SK-N-SH (cell line): ENCODE results near the gene PCDHGA2. TPM values are rescaled to one million over a fixed set of nuclear protein-coding genes. Genes with fewer than 3 reads are reported as not detected.

Experiments used
- CTCF ChIA-PET: fragments of 300-600, 350-600 bp; formaldehyde crosslinking; extraction: SDS; loops from one replicate; lab custom pipeline; 2021; lab: Yijun Ruan, JAX
- POLR2A ChIA-PET: fragments of 350-600 bp; sonication (Branson Sonifier 250); formaldehyde crosslinking; extraction: SDS; loops from one replicate; lab custom pipeline; 2020; ENCODE audit warnings: antibody characterized with exemption, inconsistent platforms; lab: Yijun Ruan, JAX
- DNase-seq: peaks from one replicate; pipeline ENCODE4 v3.0.0; 2012
- H2AFZ ChIP-seq: fragments of 200-600 bp; sonication (generic); 2 replicates; pipeline ENCODE4 v1.8.1; 2016; ENCODE audit warnings: antibody characterized with exemption, mild to moderate bottlenecking, low read depth
- H3F3A ChIP-seq: fragments of 200-600 bp; sonication (generic); replicated peaks from 2 replicates; pipeline ENCODE3; 2016; ENCODE audit warnings: antibody characterized with exemption, mild to moderate bottlenecking; ENCODE audit not compliant: insufficient read depth
- H3K27ac ChIP-seq, 2 experiments: fragments of 200-500 bp in 1 of 2; fragments of 200-600 bp in 1 of 2; sonication (Bioruptor generic) in 1 of 2; sonication (generic), shearing (Covaris generic) in 1 of 2; 2 replicates each; pipeline versions ENCODE4 v1.5.1 to v1.6.1; 2014 to 2016; ENCODE audit warnings: low read depth in 2 of 2, inconsistent platforms in 1 of 2, low read length in 1 of 2, mild to moderate bottlenecking in 1 of 2, mixed read lengths in 1 of 2
- H3K27me3 ChIP-seq: fragments of 200-600 bp; sonication (generic), shearing (Covaris generic); 2 replicates; pipeline ENCODE4 v1.6.1; 2016; ENCODE audit warnings: mixed run types; ENCODE audit not compliant: insufficient read depth
- H3K36me3 ChIP-seq, 2 experiments: fragments of 200-500 bp in 1 of 2; fragments of 200-600 bp in 1 of 2; sonication (Bioruptor generic) in 1 of 2; sonication (generic) in 1 of 2; replicated peaks in 1 of 2; 2 replicates each; pipeline versions ENCODE3 to v1.5.1; 2014 to 2016; ENCODE audit warnings: low read length in 1 of 2, mild to moderate bottlenecking in 1 of 2; ENCODE audit not compliant: insufficient read depth in 2 of 2, control insufficient read depth in 1 of 2
- H3K4me1 ChIP-seq, 2 experiments: fragments of 200-500 bp in 1 of 2; fragments of 200-600 bp in 1 of 2; sonication (Bioruptor generic) in 1 of 2; sonication (generic), shearing (Covaris generic) in 1 of 2; 2 replicates each; pipeline versions ENCODE4 v1.5.1 to v1.6.1; 2014 to 2016; ENCODE audit warnings: low read depth in 1 of 2, low read length in 1 of 2, mixed run types in 1 of 2; ENCODE audit not compliant: insufficient read depth in 2 of 2, control insufficient read depth in 1 of 2
- H3K4me2 ChIP-seq: fragments of 200-600 bp; sonication (generic), shearing (Covaris generic); 2 replicates; pipeline ENCODE4 v1.6.1; 2017; ENCODE audit warnings: mixed run types
- H3K4me3 ChIP-seq, 2 experiments: fragments of 200-500 bp in 1 of 2; fragments of 200-600 bp in 1 of 2; sonication (Bioruptor generic) in 1 of 2; sonication (generic), shearing (Covaris generic) in 1 of 2; 2 replicates each; pipeline versions ENCODE4 v1.5.1 to v1.8.1; 2014 to 2016; ENCODE audit warnings: low read depth in 2 of 2, inconsistent platforms in 1 of 2, low read length in 1 of 2, mild to moderate bottlenecking in 1 of 2, mixed read lengths in 1 of 2, moderate library complexity in 1 of 2
- H3K79me2 ChIP-seq: fragments of 200-600 bp; sonication (generic); 2 replicates; pipeline ENCODE4 v1.8.1; 2017; ENCODE audit warnings: mild to moderate bottlenecking; ENCODE audit not compliant: insufficient read depth
- H3K9ac ChIP-seq: fragments of 200-600 bp; sonication (generic); 2 replicates; pipeline ENCODE4 v1.6.1; 2017; ENCODE audit warnings: mixed run types
- H3K9me2 ChIP-seq: fragments of 200-600 bp; sonication (generic); 2 replicates; pipeline ENCODE4 v1.6.1; 2017; ENCODE audit warnings: mixed run types
- H3K9me3 ChIP-seq: fragments of 200-600 bp; sonication (generic); 2 replicates; pipeline ENCODE4 v1.6.1; 2017; ENCODE audit warnings: mixed run types, mild to moderate bottlenecking, moderate library complexity
- H4K20me1 ChIP-seq: fragments of 200-600 bp; sonication (generic); 2 replicates; pipeline ENCODE4 v1.6.1; 2017; ENCODE audit warnings: mild to moderate bottlenecking, mixed run types; ENCODE audit not compliant: insufficient read depth
- CHD2 ChIP-seq: fragments of 150-350 bp; IDR thresholded peaks from 2 replicates; pipeline ENCODE4 v1.6.1; 2018; ENCODE audit warnings: low read length; ENCODE audit not compliant: partially characterized antibody
- CTCF ChIP-seq: fragments of 200-600 bp; sonication (generic); IDR thresholded peaks from 2 replicates; pipeline ENCODE4 v1.6.1; 2017; ENCODE audit warnings: antibody characterized with exemption, mild to moderate bottlenecking, moderate library complexity
- EZH2phosphoT487 ChIP-seq: fragments of 200-600 bp; sonication (generic); IDR thresholded peaks from 2 replicates; pipeline ENCODE4 v1.6.1; 2017; ENCODE audit warnings: low read depth, mixed run types, mild to moderate bottlenecking, antibody characterized with exemption, moderate library complexity, borderline replicate concordance
- FOSL2 ChIP-seq: IDR thresholded peaks from 2 replicates; pipeline ENCODE4 v1.4.0; 2012; ENCODE audit warnings: low read depth, mild to moderate bottlenecking, moderate library complexity, borderline replicate concordance
- NFIC ChIP-seq: IDR thresholded peaks from 2 replicates; pipeline ENCODE4 v1.4.0; 2012; ENCODE audit warnings: borderline replicate concordance
- POLR2AphosphoS5 ChIP-seq: IDR thresholded peaks from 2 replicates; pipeline ENCODE4 v1.6.1; 2012; ENCODE audit warnings: low read depth, low read length
- RAD21 ChIP-seq: IDR thresholded peaks from 2 replicates; pipeline ENCODE4 v1.6.1; 2012; ENCODE audit warnings: mild to moderate bottlenecking, low read length
- SIN3A ChIP-seq: IDR thresholded peaks from 2 replicates; pipeline ENCODE4 v1.6.1; 2012; ENCODE audit warnings: low read depth, mild to moderate bottlenecking, low read length, moderate library complexity, borderline replicate concordance
- TCF12 ChIP-seq: IDR thresholded peaks from 2 replicates; pipeline ENCODE4 v1.4.0; 2012
- YY1 ChIP-seq: IDR thresholded peaks from 2 replicates; pipeline ENCODE4 v1.4.0; 2012; ENCODE audit warnings: low read depth, mild to moderate bottlenecking
- WGBS: methylation state at CpG from one replicate; pipeline ENCODE4 v1.1.6; 2017; ENCODE audit warnings: low lambda C conversion rate; 5-methylcytosine and 5-hydroxymethylcytosine counted together
- polyA plus RNA-seq, 3 experiments: library from polyadenylated mRNA; depleted of rRNA; stranded (reverse); fragments of >200 nt; gene quantifications; 2 replicates each; pipeline ENCODE4 v1.2.3, GENCODE V29; 2012
- TF ChIP-seq, protein P1 (sequence below): IDR thresholded peaks from 2 replicates; pipeline ENCODE4 v1.6.1; 2012; ENCODE audit warnings: mild to moderate bottlenecking, low read depth, low read length, moderate library complexity
- TF ChIP-seq, protein P2 (sequence below): IDR thresholded peaks from 2 replicates; pipeline ENCODE4; 2012
- TF ChIP-seq, protein P3 (sequence below): IDR thresholded peaks from 2 replicates; pipeline ENCODE4 v1.4.0; 2012; ENCODE audit warnings: low read depth
- TF ChIP-seq, protein P4 (sequence below): IDR thresholded peaks from 2 replicates; pipeline ENCODE4 v1.4.0; 2012; ENCODE audit warnings: low read depth, borderline replicate concordance

Gene PCDHGA2
- polyA plus RNA-seq, 1 of the 3 experiments (the other 2 are of a cell fraction), result 1.4 TPM

DNA sequence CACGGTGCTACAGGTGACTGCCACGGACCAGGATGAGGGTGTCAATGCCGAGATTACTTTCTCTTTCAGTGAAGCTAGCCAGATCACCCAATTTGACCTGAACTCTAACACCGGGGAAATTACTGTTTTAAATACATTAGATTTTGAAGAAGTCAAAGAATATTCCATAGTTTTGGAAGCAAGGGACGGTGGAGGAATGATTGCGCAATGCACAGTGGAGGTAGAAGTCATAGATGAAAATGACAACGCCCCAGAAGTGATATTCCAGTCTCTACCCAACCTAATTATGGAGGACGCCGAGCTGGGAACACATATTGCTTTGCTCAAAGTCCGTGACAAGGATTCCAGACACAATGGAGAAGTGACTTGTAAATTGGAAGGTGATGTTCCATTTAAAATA lies 50.1 kb downstream of the PCDHGA2 start:
- POLR2A ChIA-PET, result no interaction called here
- TF ChIP-seq CHD2, result no peak
- TF ChIP-seq, protein P1, sequence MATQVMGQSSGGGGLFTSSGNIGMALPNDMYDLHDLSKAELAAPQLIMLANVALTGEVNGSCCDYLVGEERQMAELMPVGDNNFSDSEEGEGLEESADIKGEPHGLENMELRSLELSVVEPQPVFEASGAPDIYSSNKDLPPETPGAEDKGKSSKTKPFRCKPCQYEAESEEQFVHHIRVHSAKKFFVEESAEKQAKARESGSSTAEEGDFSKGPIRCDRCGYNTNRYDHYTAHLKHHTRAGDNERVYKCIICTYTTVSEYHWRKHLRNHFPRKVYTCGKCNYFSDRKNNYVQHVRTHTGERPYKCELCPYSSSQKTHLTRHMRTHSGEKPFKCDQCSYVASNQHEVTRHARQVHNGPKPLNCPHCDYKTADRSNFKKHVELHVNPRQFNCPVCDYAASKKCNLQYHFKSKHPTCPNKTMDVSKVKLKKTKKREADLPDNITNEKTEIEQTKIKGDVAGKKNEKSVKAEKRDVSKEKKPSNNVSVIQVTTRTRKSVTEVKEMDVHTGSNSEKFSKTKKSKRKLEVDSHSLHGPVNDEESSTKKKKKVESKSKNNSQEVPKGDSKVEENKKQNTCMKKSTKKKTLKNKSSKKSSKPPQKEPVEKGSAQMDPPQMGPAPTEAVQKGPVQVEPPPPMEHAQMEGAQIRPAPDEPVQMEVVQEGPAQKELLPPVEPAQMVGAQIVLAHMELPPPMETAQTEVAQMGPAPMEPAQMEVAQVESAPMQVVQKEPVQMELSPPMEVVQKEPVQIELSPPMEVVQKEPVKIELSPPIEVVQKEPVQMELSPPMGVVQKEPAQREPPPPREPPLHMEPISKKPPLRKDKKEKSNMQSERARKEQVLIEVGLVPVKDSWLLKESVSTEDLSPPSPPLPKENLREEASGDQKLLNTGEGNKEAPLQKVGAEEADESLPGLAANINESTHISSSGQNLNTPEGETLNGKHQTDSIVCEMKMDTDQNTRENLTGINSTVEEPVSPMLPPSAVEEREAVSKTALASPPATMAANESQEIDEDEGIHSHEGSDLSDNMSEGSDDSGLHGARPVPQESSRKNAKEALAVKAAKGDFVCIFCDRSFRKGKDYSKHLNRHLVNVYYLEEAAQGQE, result no peak
- TF ChIP-seq, protein P2, sequence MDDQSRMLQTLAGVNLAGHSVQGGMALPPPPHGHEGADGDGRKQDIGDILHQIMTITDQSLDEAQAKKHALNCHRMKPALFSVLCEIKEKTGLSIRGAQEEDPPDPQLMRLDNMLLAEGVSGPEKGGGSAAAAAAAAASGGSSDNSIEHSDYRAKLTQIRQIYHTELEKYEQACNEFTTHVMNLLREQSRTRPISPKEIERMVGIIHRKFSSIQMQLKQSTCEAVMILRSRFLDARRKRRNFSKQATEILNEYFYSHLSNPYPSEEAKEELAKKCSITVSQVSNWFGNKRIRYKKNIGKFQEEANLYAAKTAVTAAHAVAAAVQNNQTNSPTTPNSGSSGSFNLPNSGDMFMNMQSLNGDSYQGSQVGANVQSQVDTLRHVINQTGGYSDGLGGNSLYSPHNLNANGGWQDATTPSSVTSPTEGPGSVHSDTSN, result no peak
- no peak for TF ChIP-seq TCF12
- TF ChIP-seq, protein P3, sequence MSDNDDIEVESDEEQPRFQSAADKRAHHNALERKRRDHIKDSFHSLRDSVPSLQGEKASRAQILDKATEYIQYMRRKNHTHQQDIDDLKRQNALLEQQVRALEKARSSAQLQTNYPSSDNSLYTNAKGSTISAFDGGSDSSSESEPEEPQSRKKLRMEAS, result no peak
- TF ChIP-seq CTCF, result no peak
- TF ChIP-seq RAD21, result no peak
- TF ChIP-seq EZH2phosphoT487, result no peak
- TF ChIP-seq, protein P4, sequence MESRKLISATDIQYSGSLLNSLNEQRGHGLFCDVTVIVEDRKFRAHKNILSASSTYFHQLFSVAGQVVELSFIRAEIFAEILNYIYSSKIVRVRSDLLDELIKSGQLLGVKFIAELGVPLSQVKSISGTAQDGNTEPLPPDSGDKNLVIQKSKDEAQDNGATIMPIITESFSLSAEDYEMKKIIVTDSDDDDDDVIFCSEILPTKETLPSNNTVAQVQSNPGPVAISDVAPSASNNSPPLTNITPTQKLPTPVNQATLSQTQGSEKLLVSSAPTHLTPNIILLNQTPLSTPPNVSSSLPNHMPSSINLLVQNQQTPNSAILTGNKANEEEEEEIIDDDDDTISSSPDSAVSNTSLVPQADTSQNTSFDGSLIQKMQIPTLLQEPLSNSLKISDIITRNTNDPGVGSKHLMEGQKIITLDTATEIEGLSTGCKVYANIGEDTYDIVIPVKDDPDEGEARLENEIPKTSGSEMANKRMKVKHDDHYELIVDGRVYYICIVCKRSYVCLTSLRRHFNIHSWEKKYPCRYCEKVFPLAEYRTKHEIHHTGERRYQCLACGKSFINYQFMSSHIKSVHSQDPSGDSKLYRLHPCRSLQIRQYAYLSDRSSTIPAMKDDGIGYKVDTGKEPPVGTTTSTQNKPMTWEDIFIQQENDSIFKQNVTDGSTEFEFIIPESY, result no peak
- TF ChIP-seq FOSL2, result no peak
- no peak for TF ChIP-seq SIN3A
- TF ChIP-seq POLR2AphosphoS5, result no peak
- TF ChIP-seq NFIC, result no peak
- TF ChIP-seq YY1, result no peak
- TF ChIP-seq, all 33 proteins: peak for 0
- Histone ChIP-seq H3K27me3 (no peaks in the 10 kb centered on the region), H3K9me2 (no peaks in the 10 kb centered on the region), H3K9me3 (peaks cover 6% of the 10 kb centered on the region; the same call in 1 of the 2 replicates), H3F3A (no peaks in the 10 kb centered on the region), H3K79me2 (0 out of 2 replicates have a peak, but pooled peaks cover 5% of the 10 kb centered on the region), H3K4me3 (no peak overlapping the region; a peak in 1 of 4 replicates), H3K27ac (no peak overlapping the region), H3K4me2 (no peak overlapping the region), H4K20me1 (no peaks in the 10 kb centered on the region), H3K9ac (no peak overlapping the region), H3K36me3 (peaks cover 0 to 17% of the 10 kb centered on the region in 2 experiments), H2AFZ (no peak overlapping the region), H3K4me1 (no peaks in the 10 kb centered on the region)
- DNase-seq, result no peak
- CTCF ChIA-PET, result interaction anchor here (1.1 to 1.4 kb wide), 2 partner anchors 136 to 514 kb away, joined by 3 to 4 read pairs; no protein-coding TSS in a partner anchor
- 70% methylated on average over 10 of the region's 10 CpGs for WGBS
